Ecto neural progenitor cell (in vitro differentiated cells): ENCODE data around the gene ACTBL2.
"Not testable (repeated sequence)": the region's sequence is repeated elsewhere in the genome, so short reads cannot be mapped to it uniquely, and the experiment has no call there.

ENCODE experiments used
- DNase-seq: peaks from one replicate; pipeline ENCODE4 v3.0.0-alpha.2; 2018; ENCODE audit warnings: low spot score

The ACTBL2 gene

GRCh38 chr5:57482671-57483106 lies at the start of gene ACTBL2:
Gene ACTBL2, minus strand, starts transcription at chr5:57482811. Its CDS starts 104 bp downstream, at chr5:57482707.
- no peak for DNase-seq

GRCh38 chr5:57531333-57531732 lies 48.7 kb upstream of the ACTBL2 start:
- DNase-seq: no peak

- DNase-seq: no peak
These were observed 47.3 kb upstream of the ACTBL2 start for GRCh38 chr5:57529864-57530263.

GRCh38 chr5:57527870-57528269 lies 45.3 kb upstream of the ACTBL2 start:
- DNase-seq: no peak

- DNase-seq: no peak
These were observed 41.9 kb upstream of the ACTBL2 start for GRCh38 chr5:57524348-57525060.

- DNase-seq: not testable (repeated sequence)
These were observed 39.9 kb upstream of the ACTBL2 start for GRCh38 chr5:57522477-57522876.

GRCh38 chr5:57518415-57518814 lies 35.8 kb upstream of the ACTBL2 start:
- DNase-seq: not testable (repeated sequence)

GRCh38 chr5:57517250-57517649 lies 34.6 kb upstream of the ACTBL2 start:
- no peak for DNase-seq

- no peak for DNase-seq
These were observed 31.2 kb upstream of the ACTBL2 start for GRCh38 chr5:57513785-57514184.

GRCh38 chr5:57511321-57511720 lies 28.7 kb upstream of the ACTBL2 start:
- DNase-seq: no peak

GRCh38 chr5:57509501-57510260 lies 27.1 kb upstream of the ACTBL2 start:
- no peak for DNase-seq

GRCh38 chr5:57508211-57508610 lies 25.6 kb upstream of the ACTBL2 start:
- DNase-seq: no peak

- DNase-seq: no peak
These were observed 22.9 kb upstream of the ACTBL2 start for GRCh38 chr5:57505272-57506200.

GRCh38 chr5:57504357-57504756 lies 21.7 kb upstream of the ACTBL2 start:
- DNase-seq: no peak

- no peak for DNase-seq
These were observed 20.8 kb upstream of the ACTBL2 start for GRCh38 chr5:57503433-57503832.

- DNase-seq: no peak
These were observed 19.0 kb upstream of the ACTBL2 start for GRCh38 chr5:57501414-57502201.

- DNase-seq: no peak
These were observed 16.8 kb upstream of the ACTBL2 start for GRCh38 chr5:57499262-57500050.

- no peak for DNase-seq
These were observed 15.1 kb upstream of the ACTBL2 start for GRCh38 chr5:57497733-57498132.

- no peak for DNase-seq
These were observed 12.9 kb upstream of the ACTBL2 start for GRCh38 chr5:57495285-57496086.
